GM10266 (cell line): Measurements from ENCODE around the gene CGAS.
A peak's percentile ranks its signal among the peaks of the same experiment; 100 is the strongest.

Experiments
- DNase-seq: peaks from one replicate; pipeline ENCODE4 v3.0.0; 2012; ENCODE audit errors: extremely low spot score
- CTCF ChIP-seq: IDR thresholded peaks from 2 replicates; pipeline ENCODE4 v1.5.1; 2012; ENCODE audit warnings: mild to moderate bottlenecking, low read depth; ENCODE audit not compliant: control insufficient read depth, insufficient read depth; ENCODE audit errors: missing control alignments

The CGAS gene

GRCh38 chr6:73451223-73452106 lies 632 bp downstream of the CGAS start:
- no peak for TF ChIP-seq CTCF
- DNase-seq, result peak; percentile 50

GRCh38 chr6:73443555-73443954 lies 8.5 kb downstream of the CGAS start:
- TF ChIP-seq CTCF, result no peak
- no peak for DNase-seq

GRCh38 chr6:73435236-73435635 lies 16.9 kb downstream of the CGAS start:
- no peak for TF ChIP-seq CTCF

GRCh38 chr6:73421534-73421933 lies 30.6 kb downstream of the CGAS start:
- no peak for TF ChIP-seq CTCF
- no peak for DNase-seq

More at GRCh38 chr6:73435236-73435635, 16.9 kb downstream of the CGAS start:
- DNase-seq, result no peak

- no peak for TF ChIP-seq CTCF
- no peak for DNase-seq
Measured at GRCh38 chr6:73418081-73418741, 33.9 kb downstream of the CGAS start.

- no peak for TF ChIP-seq CTCF
- no peak for DNase-seq
Measured at GRCh38 chr6:73413102-73413501, 39.0 kb downstream of the CGAS start.

GRCh38 chr6:73409395-73409794 lies 42.7 kb downstream of the CGAS start:
- TF ChIP-seq CTCF, result no peak

More at GRCh38 chr6:73409395-73409794, 42.7 kb downstream of the CGAS start:
- no peak for DNase-seq
